HG02678 (cell line): Measurements from ENCODE around the gene RHOD.

Experiments used
- ATAC-seq: cut with Tn5 transposase; IDR thresholded peaks from one replicate; pipeline ENCODE4 v1.9.1; 2021; ENCODE audit warnings: mild to moderate bottlenecking, moderate library complexity; ENCODE audit not compliant: unreplicated experiment

The RHOD gene

DNA sequence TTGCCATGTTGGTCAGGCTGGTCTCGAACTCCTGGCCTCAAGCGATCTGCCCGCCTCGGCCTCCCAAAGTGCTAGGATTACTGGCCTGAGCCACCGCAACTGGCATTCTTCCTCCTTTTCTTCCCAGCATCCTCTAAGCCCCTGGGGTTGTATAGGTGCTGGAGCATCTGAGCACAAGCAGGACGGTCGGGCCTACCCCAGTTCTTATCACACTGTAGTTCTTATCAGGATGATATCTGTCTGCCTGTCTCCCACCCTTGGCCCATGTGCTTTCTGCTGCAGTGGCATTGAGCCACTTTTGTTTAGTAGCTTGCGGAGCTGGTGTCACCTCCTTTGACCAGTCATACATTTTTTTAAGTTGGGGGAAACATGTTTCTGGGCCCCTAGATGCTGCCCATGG, 1.9 kb downstream of the RHOD start:
- no peak for ATAC-seq

DNA sequence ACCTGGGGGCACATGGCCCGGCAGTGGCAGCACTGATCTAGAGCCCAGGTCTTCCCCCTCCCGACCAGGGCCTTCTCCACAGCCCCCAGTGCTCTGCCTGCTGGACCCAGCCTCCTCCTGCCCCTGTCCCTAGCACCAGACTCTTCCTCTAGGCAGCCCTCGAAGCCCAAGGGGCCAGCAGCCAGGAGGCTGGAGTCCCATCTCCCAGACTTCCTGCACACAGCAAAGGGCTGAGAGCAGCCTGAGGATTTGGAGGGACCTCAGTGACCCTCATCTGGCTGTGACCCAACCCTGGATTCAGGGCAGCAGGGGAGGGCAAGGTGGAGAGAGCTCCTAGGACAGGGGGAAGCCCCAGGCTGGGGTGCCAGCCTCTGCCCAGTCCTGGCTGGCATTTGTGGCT, 3.0 kb downstream of the RHOD start:
- no peak for ATAC-seq

DNA sequence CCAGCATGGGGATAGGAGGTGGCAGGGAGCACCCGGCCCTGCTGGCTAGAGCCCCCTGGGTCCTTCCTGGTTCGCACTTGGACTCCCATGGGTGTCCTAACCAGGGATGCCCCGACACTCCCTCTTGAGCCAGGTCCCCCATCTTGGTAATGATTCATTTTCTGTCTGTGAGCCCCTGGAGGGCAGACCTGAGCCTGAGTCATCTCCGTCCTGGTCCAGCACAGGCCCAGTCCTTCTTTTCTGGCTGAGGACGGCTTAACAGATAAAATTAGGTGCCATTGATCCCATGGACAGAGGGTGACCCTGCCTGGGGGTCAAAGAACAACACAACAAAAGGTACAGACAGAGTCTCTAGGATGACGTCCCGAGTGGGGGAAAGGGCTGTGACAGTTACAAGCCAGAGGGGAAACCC, 3.5 kb downstream of the RHOD start:
- ATAC-seq = no peak

DNA sequence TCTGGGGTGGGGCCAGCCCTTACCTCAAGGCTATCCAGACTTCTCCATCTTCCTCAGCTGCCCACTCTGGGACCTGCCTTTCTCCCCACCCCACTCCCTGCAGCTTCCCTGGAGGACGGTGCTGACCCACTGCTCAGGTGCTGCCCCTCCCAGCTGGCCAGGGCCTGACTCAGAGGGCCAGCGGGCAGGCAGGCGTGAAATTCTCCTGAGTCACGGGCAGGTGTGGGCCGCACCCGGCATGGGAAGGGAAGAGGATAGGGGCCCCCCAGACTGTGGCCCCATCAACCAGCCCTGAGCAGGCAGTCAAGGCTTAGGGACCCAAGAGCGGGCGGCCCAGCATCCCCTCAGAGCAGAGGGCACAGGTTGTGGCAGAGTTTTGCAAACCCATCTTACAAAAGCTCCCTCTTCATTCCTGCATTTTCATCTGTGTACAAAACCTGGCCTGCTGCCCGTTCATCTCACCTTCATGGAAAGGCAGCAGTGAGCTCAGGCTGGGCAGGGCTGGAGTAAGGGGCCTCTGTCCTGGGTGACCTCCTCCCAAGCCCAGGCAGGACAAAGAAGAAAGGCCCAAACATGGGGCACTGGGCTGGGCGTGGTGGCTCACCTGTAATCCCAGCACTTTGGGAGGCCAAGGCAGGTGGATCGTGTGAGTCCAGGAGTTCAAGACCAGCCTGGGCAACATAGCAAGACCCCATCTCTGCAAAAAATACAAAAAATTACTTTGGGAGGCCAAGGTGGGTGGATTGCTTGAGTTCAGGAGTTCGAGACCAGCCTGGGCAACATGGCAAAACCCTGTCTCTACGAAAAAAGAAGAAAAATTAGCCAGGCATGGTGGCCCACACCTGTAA, 6.1 kb downstream of the RHOD start:
- no peak for ATAC-seq

DNA sequence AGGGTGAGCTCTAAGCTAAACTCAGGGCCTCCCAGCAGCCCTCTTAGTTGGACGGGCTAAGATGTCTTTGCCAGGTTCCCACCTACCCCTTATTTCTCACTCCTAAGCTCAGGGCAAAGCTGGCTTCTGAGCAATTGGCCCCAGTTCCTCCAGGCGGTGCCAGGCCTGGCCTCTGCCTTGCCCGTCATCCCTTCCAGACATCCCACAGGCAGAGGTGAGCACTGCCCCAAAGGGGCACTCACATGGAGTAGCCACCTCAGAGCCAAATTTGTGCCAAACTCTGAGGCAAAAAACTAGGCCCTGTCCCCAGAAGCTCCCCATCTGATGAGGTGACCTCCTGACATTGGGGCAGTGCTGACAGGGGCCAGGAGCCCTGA, 9.7 kb downstream of the RHOD start:
- no peak for ATAC-seq

DNA sequence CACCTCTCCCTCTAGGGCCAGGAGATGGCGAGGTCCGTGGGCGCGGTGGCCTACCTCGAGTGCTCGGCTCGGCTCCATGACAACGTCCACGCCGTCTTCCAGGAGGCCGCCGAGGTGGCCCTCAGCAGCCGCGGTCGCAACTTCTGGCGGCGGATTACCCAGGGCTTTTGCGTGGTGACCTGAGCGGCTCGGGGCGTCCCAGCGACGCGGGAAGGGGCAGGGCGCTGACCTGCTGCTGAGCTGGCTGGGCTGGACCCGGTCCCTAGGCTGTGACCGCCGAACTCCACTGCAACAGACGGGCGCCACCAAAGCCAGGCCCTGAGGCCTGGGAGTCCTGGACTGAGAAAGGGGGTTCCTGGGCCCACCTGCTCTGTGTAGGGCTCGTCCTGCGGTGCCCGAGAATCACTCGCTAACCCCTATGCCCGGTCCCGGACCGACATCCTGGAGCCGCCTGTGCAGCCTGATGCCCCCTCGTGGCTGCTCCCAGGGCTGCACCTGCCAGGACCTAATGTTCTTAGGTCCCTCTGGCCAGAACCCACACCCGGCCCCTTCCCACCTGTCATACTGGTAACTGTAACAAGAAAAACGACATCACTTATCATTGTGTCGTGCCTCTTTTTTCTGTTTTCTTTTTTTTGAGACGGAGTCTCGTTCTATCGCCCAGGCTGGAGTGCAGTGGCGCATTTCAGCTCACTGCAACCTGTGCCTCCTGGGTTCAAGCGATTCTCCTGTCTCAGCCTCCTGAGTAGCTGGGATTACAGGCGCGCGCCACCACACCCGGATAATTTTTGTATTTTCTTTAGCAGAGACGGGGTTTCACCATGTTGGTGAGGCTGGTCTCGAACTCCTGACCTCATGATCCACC, 15.0 kb downstream of the RHOD start:
- no peak for ATAC-seq

DNA sequence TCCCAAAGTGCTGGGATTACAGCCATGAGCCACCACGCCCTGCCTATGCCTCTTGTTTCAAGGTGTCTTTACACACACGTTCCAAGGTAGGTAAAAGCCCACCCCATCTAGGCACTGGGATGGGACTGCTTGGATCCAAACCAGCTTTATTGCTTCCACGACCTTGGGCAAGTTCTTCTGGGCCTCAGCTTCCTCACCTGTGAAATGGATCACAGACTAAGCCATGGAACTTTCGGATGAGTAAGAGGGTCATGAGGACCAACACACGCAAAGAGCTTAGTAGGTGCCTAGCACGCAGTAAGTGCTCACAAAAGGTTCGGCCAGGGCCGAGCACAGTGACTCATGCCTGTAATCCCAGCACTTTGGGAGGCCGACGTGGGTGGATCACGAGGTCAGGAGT, 15.6 kb downstream of the RHOD start:
- no peak for ATAC-seq

DNA sequence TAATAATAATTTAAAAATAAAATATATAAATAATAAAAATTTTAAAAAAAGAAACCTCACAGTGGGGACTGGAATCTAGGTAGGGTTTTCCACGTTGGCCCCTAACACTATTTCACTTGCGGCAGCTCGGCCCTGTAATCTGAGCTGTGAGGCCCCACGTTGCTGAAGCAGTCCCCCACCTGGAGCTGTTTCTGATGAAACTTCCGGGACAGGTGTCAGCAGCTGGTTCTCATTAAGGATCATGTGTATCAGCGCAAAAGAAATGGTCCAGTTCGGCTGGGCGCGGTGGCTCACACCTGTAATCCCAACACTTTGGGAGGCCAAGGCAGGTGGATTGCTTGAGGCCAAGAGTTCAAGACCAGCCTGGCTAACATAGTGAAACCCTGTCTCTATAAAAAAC, 17.3 kb downstream of the RHOD start:
- no peak for ATAC-seq

DNA sequence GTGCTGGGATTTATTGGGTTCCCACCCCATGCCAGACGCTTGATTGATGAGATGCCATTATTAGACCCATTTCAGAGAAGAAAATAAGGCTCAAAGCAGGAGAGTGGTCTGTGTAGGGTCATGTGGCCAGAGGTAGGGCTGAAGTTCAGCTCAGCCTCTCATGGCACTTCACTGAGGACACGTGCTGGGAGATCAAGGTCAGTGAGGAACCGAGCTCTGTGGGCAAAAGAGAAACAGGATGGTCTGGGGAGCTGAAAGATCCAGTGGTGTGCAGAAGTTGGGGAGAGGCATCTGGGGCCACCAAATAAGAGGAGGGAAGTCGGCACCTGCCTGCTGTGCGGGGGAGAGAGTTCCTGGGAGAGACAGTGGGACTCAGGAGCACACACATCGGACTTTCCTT, 19.6 kb downstream of the RHOD start:
- ATAC-seq = no peak

DNA sequence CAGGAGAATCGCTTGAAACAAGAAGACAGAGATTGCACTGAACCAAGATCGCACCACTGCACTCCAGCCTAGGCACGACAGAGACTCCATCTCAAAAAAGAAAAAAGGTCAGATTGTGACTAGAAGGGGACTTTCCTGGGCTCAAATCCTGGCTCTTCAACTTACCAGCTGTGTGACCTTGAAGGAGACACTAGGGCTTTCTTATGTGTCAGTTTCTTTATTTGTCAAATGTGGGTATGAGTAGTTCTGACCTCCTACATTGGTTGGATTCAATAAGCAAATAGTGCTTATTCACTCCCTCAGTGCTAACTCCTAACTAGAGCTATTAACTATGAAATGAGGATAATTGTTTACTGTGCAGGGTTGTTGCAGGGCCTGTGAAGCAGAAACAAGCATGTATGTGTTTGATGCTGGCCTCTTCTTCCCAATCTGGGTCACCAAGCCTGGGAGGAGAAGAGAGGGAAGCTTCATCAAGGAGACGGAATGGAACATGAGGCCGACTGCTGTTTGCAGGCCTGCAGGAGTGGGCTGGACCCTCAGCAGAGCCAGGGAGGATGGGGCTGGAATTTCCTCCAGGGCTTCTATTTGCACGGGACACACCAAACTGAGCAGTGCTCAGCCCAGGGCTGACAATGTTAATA, 22.5 kb downstream of the RHOD start:
- no peak for ATAC-seq

DNA sequence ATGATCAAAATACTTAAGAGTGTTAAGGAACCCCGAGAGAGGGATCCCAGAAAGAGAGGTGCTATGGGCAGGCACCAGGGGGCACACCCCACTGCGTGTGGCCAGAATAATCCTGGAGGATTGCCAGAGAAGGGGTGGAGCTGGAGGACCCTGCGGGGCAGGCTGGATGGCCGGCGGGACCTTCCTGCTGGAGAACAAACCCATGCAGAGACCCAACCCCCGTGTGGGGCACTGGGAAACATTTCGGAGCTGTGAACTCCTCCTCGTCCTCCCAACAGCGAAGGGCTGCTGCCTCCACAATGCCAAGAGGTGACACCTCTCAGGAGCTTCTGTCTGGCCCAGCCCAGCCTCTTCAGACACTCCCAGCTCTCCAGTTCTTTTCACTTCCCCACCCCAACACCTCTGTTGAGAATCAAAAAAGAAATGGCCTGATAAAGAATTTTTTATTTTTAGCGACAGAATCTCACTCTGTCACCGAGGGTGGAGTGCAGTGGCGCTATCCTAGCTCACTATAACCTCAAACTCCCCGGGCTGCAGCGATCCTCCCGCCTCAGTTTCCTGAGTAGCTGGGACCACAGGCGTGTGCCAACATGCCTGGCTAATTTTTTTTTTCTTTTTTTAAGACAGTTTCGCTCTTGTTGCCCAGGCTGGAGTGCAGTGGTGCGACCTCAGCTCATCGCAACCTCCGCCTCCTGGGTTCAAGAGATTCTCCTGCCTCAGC, 25.6 kb downstream of the RHOD start:
- no peak for ATAC-seq

DNA sequence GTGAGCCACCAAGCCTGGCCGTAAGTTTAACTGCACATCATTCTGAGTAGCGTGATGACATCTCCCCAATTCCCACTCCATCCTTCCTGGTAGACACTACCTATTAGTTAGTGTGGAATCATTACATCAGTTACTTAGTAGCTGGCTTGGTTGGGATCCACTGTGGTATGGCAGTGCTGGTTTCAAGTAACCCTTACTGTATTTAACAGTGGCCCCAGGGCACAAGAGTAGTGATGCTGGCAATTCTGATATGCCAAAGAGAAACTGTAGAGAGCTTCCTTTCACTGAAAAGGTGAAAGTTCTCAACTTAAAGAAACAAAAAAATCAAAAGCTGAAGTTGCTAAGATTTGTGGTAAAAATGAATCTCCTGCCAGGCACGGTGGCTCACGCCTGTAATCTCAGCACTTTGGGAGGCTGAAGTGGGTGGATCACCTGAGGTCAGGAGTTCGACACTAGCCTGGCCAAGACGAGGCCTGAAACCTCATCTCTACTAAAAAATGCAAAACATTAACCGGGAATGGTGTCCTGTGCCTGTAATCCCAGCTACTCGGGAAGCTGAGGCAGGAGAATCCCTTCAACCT, 27.2 kb downstream of the RHOD start:
- ATAC-seq = no peak

DNA sequence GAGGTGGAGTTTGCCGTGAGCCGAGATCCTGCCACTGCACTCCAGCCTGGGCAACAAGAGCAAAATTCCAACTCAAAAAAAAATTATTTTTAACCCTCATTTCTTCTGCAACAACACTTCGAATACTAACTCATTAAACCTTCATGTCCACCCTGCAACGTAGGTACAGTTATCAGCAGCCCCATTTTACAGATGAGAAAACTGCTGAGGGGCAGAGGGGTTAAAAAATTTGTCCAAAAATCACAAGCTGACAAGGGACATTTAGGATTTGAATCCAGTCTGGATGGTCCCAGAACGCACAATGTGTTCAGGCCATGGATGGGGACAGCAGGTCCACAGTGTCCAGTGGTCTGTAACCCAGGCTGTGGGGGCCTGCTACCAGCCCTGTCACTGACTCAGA, 29.0 kb downstream of the RHOD start:
- ATAC-seq = no peak

DNA sequence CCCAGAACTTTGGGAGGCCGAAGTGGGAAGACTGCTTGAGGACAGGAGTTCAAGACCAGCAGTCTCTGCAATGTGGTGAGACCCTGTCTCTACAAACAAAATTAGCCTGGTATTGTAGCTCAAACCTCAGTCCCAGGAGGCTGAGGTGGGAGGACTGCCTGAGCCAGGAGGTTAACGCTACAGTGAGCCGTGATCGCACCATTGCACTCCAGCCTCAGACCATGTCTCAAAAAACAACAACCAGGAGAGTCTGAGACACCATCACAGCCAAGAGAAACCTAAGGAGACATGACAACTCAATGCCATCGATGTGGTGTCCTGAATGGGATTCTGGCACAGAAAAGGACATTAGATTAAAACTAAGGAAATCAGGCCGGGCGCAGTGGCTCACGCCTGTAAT, 34.1 kb downstream of the RHOD start:
- no peak for ATAC-seq

DNA sequence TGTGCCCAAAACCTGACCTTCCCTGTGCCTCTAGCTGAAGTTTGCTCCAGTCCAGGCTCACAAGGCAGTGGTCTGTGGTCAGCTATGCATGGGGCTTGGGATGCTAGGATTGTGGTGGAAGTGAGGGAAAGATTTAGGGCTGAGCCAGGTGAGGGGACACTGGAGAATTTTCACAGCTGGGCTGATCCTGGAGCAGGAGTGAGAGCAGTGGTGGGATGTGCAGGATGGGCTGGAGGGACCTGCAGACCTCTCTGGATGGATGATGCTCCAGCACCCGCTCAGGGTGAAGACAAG, 38.5 kb downstream of the RHOD start:
- no peak for ATAC-seq

DNA sequence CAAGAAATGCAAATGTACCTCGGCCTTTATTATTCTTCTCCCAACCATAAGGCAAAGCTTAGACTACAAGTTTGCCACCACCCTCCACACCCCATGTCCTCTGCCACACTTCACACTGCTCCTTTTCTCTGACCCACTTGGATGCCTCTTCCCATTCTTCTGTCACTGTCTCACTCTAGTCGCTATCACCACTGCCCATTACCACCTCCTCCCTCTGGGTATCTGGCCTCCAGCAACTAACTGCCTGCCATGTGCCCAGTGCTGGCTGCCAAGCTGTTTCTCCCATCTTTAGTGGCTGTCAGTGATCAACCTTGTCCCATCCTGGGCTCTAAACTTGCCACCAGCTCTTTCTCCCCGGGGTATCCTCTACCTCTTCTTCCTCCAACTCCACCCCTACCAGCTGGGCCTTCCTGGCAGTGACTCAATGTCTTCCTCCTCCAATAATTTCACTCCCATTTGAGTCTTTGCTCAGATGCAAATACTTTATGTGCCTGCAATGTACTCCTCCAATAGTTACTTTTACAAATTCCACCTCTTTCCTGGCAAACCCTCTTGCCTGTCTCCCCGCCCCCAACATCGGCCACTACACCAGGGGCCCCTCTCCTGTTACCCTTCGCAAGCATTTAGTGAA, 42.3 kb downstream of the RHOD start:
- no peak for ATAC-seq

DNA sequence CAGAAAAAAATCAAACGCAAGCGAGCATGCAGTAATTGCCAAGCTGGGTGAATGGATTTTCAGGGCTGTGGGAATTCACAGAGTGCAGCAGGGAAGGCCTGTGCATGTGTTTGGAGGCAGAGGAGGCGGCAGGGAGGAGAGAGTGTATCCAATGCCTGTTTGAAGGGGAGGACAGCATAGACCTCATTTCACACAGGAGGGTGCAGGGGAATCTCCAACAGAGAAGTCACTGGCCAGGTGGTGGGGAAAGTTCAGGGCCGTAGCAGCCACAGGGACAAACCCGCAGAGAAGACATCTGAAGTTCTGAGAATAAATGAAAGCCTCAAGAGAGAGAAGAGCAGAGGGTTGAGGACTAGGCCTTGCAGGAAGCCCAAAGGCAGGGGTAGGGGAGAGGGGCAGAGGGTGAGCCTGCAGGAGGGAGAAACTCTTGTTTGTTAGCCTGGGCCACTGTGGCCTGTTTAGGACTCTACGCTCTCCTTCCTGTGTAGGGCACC, 43.2 kb downstream of the RHOD start:
- ATAC-seq = no peak

DNA sequence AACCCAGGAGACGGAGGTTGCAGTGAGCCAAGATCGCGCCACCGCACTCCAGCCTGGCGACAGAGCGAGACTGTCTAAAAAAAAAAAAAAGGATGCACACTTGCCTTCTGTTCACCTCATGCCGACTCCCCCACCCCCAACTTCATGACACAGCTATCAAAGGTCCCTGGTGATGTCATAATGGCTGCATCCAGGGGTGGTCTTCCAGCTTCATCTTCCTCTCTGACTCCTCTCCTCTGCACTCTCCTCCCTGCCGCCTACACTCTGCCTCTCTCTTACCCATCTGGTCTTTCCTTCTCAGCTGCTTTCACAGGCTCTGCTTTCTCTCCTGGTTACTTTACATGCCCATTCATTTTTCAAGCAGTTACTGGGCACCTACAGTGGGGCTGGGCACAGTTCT, 46.0 kb downstream of the RHOD start:
- no peak for ATAC-seq

DNA sequence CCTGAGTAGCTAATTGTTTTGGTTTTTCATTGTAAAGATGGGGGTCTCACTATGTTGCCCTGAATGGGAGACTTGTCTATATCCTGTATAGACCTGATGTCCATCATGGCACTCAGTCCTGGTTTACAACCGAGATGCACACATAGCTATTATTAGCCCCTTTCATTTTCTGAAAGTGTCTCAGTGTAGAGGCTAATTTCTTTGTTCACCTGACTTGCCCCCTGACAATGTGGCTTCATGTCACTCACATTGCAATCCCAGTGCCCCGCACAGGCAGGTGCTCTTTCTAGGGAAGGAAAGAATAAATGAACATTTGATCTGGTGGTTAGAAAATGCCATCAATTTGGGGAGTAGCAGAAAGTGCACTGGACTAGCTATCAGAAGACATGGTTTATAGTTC, 49.3 kb downstream of the RHOD start:
- ATAC-seq = no peak

DNA sequence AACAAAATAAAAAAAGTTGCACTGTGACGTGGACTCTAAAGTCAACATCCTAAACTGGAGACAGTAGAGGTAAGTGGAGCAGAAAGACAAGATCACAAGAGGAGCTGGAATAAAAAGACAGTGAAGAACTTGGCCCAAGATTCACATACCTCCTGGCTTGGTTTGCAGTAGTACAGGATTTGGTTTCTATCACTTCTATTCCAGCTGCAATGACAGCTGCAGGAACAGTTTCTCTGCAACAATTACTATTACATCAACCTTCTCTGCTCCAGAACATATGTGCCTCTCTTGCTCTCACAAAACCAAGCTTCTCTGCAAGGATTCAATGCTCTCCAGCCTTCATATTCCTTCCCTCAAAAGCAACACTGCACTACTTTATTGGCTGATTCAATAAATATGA, 54.6 kb downstream of the RHOD start:
- ATAC-seq = no peak
